Osteoblast (primary cell): ENCODE results near the gene BBC3. TPM values are rescaled to one million over a fixed set of nuclear protein-coding genes. Genes with fewer than 3 reads are reported as not detected.

ENCODE experiments used
- DNase-seq: peaks from one replicate; pipeline ENCODE4 v3.0.0; 2011; ENCODE audit warnings: low spot score, mixed read lengths; ENCODE audit not compliant: insufficient read length; ENCODE audit errors: missing footprints
- H2AFZ ChIP-seq: 2 replicates; pipeline ENCODE4 v1.6.0; 2011; ENCODE audit warnings: mild to moderate bottlenecking, low read length
- H3K27ac ChIP-seq: 2 replicates; pipeline ENCODE4 v1.5.1; 2011; ENCODE audit warnings: mild to moderate bottlenecking, low read depth, low read length, moderate library complexity
- H3K27me3 ChIP-seq: 2 replicates; pipeline ENCODE4 v1.6.0; 2012; ENCODE audit warnings: mild to moderate bottlenecking, control low read depth, inconsistent platforms, low read length, moderate library complexity; ENCODE audit not compliant: insufficient read depth
- H3K36me3 ChIP-seq: 2 replicates; pipeline ENCODE4 v1.5.1; 2011; ENCODE audit warnings: mild to moderate bottlenecking, low read length, control low read depth, moderate library complexity; ENCODE audit not compliant: insufficient read depth
- H3K4me1 ChIP-seq: 2 replicates; pipeline ENCODE4 v1.5.1; 2011; ENCODE audit warnings: mild to moderate bottlenecking, low read length, control low read depth, moderate library complexity; ENCODE audit not compliant: insufficient read depth
- H3K4me2 ChIP-seq: 2 replicates; pipeline ENCODE4 v1.6.0; 2011; ENCODE audit warnings: mild to moderate bottlenecking, low read length; ENCODE audit not compliant: insufficient read depth
- H3K4me3 ChIP-seq: fragments of 200-600 bp; sonication (generic); 3 replicates; pipeline ENCODE4 v1.5.1; 2012; ENCODE audit warnings: mild to moderate bottlenecking, low read length, inconsistent platforms; ENCODE audit not compliant: insufficient read depth
- H3K79me2 ChIP-seq: 2 replicates; pipeline ENCODE4 v1.6.0; 2012; ENCODE audit warnings: mild to moderate bottlenecking, low read length, control low read depth, inconsistent platforms; ENCODE audit not compliant: insufficient read depth
- H3K9me3 ChIP-seq: 2 replicates; pipeline ENCODE4 v1.5.1; 2011; ENCODE audit warnings: low read depth, low read length, control low read depth
- H4K20me1 ChIP-seq: 2 replicates; pipeline ENCODE4 v1.6.0; 2012; ENCODE audit warnings: mild to moderate bottlenecking, low read length, control low read depth; ENCODE audit not compliant: insufficient read depth
- total RNA-seq: library from RNA; depleted of rRNA; stranded (reverse); fragments of >200 nt; gene quantifications from 2 replicates; pipeline ENCODE4 v1.2.3, GENCODE V29; 2012
- TF ChIP-seq, protein P1 (sequence below): IDR thresholded peaks from 2 replicates; pipeline ENCODE4 v1.5.1; 2011; ENCODE audit warnings: mild to moderate bottlenecking, low read depth, low read length, moderate library complexity; ENCODE audit errors: extremely low read depth

BBC3 gene
- total RNA-seq, 1 donor = 28.2 TPM

DNA sequence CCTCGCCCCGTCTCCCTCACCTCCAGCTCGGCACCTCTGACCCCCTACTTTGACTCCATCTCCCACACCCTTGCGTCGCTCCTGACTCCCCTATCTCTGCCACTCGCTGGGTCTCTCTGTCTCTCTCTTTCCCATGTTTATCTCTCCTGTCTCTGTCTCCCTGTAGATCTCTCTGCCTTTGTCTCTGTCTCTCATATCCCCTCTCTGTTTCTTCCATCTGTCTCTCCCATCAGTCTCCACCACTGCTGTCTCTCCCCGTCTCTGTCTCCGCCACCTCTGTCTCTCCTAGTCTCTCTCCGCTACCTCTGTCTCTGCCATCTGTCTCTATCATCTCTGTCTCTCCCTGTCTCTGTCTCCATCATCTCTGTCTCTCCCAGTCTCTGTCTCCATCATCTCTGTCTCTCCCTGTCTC, 12.4 kb upstream of the BBC3 start:
- Histone ChIP-seq H3K9me3 (no peaks in the 10 kb centered on the region), H4K20me1 (no peaks in the 10 kb centered on the region), H2AFZ (peak overlapping the region; percentile 49), H3K27me3 (peaks cover 5% of the 10 kb centered on the region), H3K36me3 (no peaks in the 10 kb centered on the region), H3K79me2 (no peaks in the 10 kb centered on the region), H3K4me1 (peaks cover 17% of the 10 kb centered on the region), H3K27ac (peak overlapping the region; percentile 72), H3K4me2 (peak overlapping the region; percentile 83), H3K4me3 (peak overlapping the region; percentile 71)
- TF ChIP-seq, protein P1, sequence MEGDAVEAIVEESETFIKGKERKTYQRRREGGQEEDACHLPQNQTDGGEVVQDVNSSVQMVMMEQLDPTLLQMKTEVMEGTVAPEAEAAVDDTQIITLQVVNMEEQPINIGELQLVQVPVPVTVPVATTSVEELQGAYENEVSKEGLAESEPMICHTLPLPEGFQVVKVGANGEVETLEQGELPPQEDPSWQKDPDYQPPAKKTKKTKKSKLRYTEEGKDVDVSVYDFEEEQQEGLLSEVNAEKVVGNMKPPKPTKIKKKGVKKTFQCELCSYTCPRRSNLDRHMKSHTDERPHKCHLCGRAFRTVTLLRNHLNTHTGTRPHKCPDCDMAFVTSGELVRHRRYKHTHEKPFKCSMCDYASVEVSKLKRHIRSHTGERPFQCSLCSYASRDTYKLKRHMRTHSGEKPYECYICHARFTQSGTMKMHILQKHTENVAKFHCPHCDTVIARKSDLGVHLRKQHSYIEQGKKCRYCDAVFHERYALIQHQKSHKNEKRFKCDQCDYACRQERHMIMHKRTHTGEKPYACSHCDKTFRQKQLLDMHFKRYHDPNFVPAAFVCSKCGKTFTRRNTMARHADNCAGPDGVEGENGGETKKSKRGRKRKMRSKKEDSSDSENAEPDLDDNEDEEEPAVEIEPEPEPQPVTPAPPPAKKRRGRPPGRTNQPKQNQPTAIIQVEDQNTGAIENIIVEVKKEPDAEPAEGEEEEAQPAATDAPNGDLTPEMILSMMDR = no peak
- no peak for DNase-seq

DNA sequence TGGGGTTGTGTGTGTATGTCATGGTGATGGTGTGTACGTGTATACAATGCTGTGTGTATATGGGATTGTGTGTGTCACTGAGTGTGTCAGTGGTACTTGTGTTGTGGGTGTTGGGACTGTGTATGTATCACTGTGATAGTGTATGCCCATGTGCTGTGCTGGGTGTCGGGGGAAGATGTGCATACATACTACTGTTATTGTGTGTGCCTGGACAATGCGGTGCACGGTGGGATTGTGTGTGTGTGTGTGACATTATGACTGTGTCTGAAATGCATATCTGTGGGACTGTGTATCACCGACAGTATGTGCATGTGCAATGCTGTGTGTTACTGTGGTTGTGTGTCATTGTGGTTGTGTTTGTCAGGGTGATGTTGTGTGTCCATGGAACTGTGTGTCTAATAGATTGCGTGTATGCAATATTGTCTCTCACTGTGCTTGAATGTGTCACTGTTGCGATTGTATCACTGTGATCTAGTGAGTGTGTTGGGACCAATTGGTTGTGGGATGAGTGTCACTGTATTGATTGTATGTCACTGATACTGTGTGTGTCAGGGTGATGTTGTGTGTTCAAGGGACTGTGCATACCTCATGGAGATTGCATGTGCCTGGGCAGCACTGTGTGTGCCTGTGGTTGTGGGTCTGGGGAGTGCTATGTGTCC, 11.0 kb upstream of the BBC3 start:
- peak; percentile 62 for DNase-seq
- Histone ChIP-seq H3K4me2 (no peak overlapping the region), H4K20me1 (no peaks in the 10 kb centered on the region), H3K4me3 (no peak overlapping the region), H3K4me1 (peaks cover 17% of the 10 kb centered on the region), H3K27ac (no peak overlapping the region), H3K36me3 (no peaks in the 10 kb centered on the region), H2AFZ (no peak overlapping the region), H3K9me3 (no peaks in the 10 kb centered on the region), H3K79me2 (no peaks in the 10 kb centered on the region), H3K27me3 (peaks cover 5% of the 10 kb centered on the region)
- TF ChIP-seq, protein P1 = no peak

DNA sequence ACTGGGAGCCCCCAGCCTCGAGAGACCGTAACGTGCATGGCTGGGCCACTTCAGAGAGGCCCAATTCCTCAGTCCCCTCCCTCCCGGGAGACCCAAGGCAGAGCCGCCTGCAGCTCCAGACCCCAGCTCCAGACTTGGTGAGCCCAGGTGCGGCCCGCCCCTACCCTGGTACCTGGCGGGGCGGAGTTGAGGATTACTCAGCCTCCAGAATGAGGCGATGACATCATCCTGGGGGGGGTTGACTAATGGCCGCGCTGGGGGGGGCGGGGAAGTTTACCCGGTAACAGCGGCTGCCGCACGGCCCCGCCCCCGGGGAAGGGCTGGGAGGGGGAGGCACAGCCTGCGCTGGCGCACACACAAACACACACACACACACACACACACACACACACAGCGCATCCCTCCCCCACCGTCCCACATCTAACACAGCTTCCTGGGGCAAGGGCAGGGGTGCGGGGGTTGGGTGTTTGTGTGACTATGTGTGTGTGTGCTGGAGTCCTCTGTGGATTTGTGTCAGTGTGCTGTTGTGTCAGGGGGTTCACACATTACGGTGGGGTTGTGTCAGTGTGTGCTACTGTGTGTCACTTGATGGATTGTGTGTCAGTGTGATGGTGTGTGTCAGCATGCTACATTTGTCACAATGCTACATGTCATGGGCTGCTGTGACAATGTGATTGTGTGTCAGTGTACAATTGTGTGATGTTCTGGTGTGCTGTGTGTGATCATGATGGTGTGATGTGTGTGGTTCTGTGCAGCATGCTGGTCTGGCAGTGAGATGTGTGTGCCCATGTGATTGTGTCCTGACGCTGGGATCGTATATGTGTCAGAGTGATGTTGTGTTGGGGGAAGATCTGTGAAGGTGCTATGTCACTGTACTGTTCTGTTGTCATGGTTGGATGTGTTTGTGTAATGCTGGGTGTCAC, 10.3 kb upstream of the BBC3 start:
- peak overlapping the region; percentile 48 for H3K4me3 ChIP-seq
- H3K9me3 ChIP-seq = no peaks in the 10 kb centered on the region
- no peaks in the 10 kb centered on the region for H4K20me1 ChIP-seq
- H3K27ac ChIP-seq = no peak overlapping the region
- H2AFZ ChIP-seq = peak overlapping the region; percentile 23
- no peaks in the 10 kb centered on the region for H3K79me2 ChIP-seq
- H3K27me3 ChIP-seq = peaks cover 5% of the 10 kb centered on the region
- H3K4me1 ChIP-seq = peaks cover 17% of the 10 kb centered on the region
- no peaks in the 10 kb centered on the region for H3K36me3 ChIP-seq
- H3K4me2 ChIP-seq = peak overlapping the region; percentile 75
- TF ChIP-seq, protein P1 = no peak
- DNase-seq = peak; percentile 98

DNA sequence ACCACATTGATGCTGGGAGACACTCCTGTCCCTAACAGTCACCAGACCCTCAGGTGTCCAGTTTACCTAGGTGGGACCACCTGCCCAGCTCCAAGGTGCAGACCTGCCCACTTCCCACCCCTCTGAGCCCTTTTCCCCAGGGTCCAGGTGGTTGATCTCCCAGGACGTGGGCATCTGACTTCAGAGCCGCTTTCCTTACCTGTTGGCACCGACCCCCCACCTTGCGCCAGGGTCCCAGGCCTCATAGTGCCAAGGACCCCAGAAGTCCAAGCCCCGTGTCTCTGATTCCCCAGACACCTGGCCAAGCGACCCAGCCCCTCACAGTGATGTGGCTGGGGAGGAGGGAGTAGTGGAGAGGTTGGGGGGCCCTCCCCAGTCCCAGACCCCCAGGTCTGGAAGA, 9.6 kb upstream of the BBC3 start:
- TF ChIP-seq, protein P1 = no peak
- Histone ChIP-seq H3K4me3 (no peak overlapping the region), H3K27me3 (peaks cover 5% of the 10 kb centered on the region), H3K27ac (no peak overlapping the region), H3K79me2 (no peaks in the 10 kb centered on the region), H3K4me1 (peaks cover 17% of the 10 kb centered on the region), H2AFZ (no peak overlapping the region), H3K4me2 (peak overlapping the region; percentile 75), H3K36me3 (no peaks in the 10 kb centered on the region), H3K9me3 (no peaks in the 10 kb centered on the region), H4K20me1 (no peaks in the 10 kb centered on the region)
- DNase-seq = peak; percentile 37
